22Rv1 (cell line): ENCODE results near the gene PRELID3B.

Experiments used
- ZFX ChIP-seq: fragments of 450-650 bp; IDR thresholded peaks from 2 replicates; pipeline ENCODE4 v1.6.1; 2017; ENCODE audit warnings: antibody characterized with exemption, borderline replicate concordance
- TF ChIP-seq, protein P1 (sequence below): fragments of 450-650 bp; IDR thresholded peaks from 2 replicates; pipeline ENCODE4 v1.5.1; 2017; ENCODE audit warnings: mild to moderate bottlenecking

DNA sequence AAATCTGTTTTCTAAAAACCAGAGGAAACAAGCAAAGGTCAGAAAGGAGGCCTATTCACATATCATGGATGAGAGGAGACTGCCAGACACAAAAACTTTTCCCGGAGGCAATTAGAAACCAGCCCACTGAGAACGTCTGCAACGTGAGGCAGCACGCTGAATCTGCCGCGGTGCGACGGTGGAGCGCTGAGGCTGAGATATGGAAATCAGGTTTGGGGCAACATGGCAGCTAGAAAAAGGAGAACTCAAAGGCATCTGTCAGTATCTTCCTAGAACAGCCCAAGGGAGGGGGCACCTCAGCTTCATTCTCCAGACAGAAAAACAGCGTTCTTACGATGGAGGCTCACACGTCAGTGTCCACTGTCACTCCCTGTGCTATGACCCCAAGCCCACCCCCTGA is 5.2 kb downstream of the PRELID3B start:
- TF ChIP-seq, protein P1, sequence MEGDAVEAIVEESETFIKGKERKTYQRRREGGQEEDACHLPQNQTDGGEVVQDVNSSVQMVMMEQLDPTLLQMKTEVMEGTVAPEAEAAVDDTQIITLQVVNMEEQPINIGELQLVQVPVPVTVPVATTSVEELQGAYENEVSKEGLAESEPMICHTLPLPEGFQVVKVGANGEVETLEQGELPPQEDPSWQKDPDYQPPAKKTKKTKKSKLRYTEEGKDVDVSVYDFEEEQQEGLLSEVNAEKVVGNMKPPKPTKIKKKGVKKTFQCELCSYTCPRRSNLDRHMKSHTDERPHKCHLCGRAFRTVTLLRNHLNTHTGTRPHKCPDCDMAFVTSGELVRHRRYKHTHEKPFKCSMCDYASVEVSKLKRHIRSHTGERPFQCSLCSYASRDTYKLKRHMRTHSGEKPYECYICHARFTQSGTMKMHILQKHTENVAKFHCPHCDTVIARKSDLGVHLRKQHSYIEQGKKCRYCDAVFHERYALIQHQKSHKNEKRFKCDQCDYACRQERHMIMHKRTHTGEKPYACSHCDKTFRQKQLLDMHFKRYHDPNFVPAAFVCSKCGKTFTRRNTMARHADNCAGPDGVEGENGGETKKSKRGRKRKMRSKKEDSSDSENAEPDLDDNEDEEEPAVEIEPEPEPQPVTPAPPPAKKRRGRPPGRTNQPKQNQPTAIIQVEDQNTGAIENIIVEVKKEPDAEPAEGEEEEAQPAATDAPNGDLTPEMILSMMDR, result no peak
- TF ChIP-seq ZFX, result no peak
